Stimulated activated CD8-positive, alpha-beta memory T cell treated with anti-CD3 and anti-CD28 coated beads, Interleukin-15, amount 100 ng/mL, for 4 hours (primary cell): ENCODE measurements around the gene CEP97.

Source experiments
- DNase-seq, 2 donors: peaks; one replicate each; pipeline ENCODE4 v3.0.0-alpha.2; 2020; ENCODE audit warnings: low read depth in 2 of 2

Gene CEP97

DNA sequence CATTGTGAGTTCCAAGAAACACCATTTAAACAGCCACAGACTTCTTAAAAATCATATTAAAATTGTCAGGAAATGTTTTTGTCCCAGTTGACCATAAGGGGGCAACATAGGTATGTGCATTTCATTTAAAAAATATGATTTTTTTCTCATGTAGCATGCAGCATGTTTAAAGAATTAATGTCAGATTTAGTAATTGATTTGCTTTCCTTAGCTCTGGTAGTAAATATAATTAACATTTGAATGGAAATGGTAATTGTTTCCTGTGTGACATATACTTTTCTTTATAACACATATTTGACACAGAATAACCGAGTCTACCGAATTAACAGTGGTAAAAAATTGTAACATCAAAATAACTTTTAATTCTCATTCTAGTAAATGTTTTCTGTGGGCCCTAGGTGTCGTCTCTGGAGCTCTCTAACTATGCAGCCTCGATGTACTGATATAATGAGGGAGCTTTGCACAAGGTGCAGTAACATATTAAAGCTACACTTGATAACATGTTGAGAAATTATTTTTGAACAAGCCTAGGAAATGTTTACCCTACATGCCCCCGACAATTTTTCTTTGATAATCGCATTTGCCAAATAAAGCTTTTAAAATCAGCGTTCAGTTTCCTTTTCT, 89.5 kb downstream of the CEP97 start:
- DNase-seq: no peak

DNA sequence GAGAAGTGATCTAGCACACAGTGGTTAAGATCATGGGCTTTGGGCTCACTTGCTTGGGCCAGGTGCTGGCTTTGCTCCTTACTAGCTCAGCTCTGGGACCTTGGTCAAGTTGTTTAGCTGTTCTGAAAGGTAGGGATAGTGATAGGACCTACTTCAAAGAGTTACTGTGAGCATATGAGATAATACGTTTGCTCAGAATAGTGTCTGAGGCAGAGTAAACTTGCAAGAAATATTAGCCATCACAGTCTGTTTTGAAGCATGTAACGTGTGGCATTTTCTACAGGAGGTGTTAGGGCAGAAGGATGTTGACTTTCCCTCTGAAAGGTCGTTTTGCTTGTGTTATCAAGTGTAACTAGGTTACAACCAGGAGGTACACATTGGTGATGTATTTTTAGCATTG, 90.4 kb downstream of the CEP97 start:
- DNase-seq: no peak

DNA sequence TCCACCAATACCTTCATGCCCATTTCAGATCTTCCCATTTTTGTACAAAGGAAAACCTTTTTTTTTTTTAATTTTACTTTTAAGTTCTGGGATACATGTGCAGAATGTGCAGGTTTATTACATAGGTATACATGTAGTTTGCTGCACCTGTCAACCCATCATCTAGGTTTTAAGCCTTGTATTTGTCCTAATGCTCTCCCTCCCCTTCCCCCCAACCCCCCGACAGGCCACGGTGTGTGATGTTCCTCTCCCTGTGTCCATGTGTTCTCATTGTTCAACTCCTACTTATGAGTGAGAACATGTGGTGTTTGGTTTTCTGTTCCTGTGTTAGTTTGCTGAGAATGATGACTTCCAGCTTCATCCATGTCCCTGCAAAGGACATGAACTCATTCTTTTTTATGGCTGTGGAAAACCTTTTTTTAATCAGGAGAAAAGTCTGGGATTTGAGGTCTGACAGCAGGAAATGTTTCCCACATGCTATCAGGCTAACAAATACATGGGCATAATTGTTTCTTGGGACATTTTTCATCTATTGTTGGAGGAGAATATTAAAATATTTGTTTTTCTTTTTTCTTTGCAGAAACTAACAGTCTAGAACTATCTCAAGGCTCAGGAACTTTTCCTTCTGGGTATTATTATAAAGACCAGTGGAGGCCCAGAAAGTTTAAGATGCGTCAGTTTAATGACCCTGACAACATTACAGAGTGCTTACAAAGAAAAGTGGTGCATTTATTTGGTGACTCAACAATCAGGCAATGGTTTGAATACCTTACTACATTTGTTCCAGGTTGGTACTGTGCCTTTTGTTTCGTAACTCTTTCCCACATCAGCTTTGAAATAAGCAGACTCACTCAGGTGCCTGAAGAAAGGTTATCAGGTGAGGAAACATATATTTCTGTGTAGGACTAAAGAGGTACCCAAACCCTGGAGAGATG, 92.1 kb downstream of the CEP97 start:
- DNase-seq: no peak

DNA sequence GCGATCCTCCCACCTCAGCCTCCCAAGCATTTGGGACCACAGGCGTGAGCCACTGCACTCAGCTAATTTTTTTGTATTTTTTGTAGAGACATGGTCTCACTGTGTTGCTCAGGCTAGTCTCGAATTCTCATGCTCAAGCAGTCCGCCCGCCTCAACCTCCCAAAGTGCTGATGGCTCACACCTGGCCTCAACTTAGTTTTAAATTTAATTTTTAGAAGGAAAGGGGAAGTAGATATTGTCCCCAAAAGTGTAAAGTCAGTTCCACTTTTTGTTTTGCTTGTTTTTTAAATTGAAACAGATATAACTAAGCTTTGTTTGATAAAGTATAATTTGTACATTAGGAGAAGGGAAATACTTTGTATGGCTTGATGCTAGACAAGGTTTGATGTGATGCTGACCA, 93.6 kb downstream of the CEP97 start:
- no peak for DNase-seq

DNA sequence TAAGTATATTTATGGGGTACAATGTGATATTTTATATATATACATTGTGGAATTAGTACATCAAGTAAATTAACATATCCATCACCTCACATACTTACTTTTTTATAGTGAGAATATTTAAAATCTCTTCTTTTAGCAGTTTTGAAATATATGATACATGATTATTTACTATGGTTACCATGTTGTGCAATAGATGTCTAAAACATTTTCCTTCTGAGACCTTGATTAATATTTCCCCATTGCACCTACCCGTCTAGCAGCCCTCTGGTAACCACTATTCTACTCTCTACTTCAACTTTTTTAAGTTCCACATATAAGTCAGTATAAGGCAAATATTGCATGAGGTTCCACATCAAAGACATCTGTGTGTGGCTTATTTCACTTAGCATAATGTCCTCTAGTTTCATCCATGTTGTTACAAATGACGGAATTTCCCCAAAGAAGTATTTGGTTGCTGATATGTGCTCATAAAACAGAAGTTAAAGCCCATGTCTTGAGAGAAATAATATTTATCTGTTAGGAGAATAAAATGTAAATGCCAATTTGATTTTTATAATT, 95.3 kb downstream of the CEP97 start:
- DNase-seq: no peak
